Esophagus muscularis mucosa (tissue), 4 donors: Measurements from ENCODE around the gene SMIM43. TPM values are rescaled to one million over a fixed set of nuclear protein-coding genes. Genes with fewer than 3 reads are reported as not detected.
A peak's percentile ranks its signal among the peaks of the same experiment; 100 is the strongest.

Source experiments
- DNase-seq: peaks from one replicate; pipeline ENCODE4 v3.0.0-alpha.2; 2017; ENCODE audit errors: extremely low spot score
- H3K27ac ChIP-seq, 4 donors: fragments of 200-600 bp; sonication (generic); replicated peaks in 1 of 4; 1 replicate in 3 of 4; 2 replicates in 1 of 4; pipeline ENCODE4 v1.5.1; 2016 to 2019; ENCODE audit warnings: mild to moderate bottlenecking in 1 of 4
- H3K27me3 ChIP-seq, 4 donors: fragments of 200-600 bp; sonication (generic); one replicate each; pipeline versions ENCODE4 v1.5.1 to v1.6.0; 2016 to 2019
- H3K36me3 ChIP-seq, 4 donors: fragments of 200-600 bp; sonication (generic); one replicate each; pipeline ENCODE4 v1.5.1; 2016 to 2019
- H3K4me1 ChIP-seq, 4 donors: fragments of 200-600 bp; sonication (generic); one replicate each; pipeline ENCODE4 v1.5.1; 2016 to 2019
- H3K4me3 ChIP-seq, 4 donors: fragments of 200-600 bp; sonication (generic); 1 replicate in 2 of 4; 2 replicates in 2 of 4; pipeline ENCODE4 v1.5.1; 2016 to 2019; ENCODE audit warnings: mild to moderate bottlenecking in 4 of 4, moderate library complexity in 1 of 4
- H3K9me3 ChIP-seq, 4 donors: fragments of 200-600 bp; sonication (generic); 1 replicate in 3 of 4; 2 replicates in 1 of 4; pipeline ENCODE4 v1.5.1; 2016 to 2019
- CTCF ChIP-seq, 3 experiments: fragments of 200-600 bp in 2 of 3; fragments of 450-650 bp in 1 of 3; sonication (generic) in 2 of 3; IDR thresholded peaks; one replicate each; pipeline ENCODE4 v1.5.1; 2017 to 2019; ENCODE audit warnings: antibody characterized with exemption in 3 of 3, mild to moderate bottlenecking in 2 of 3, moderate library complexity in 1 of 3
- EP300 ChIP-seq: sonication (generic); formaldehyde crosslinking; IDR thresholded peaks from one replicate; pipeline ENCODE4 v1.6.1; 2017; ENCODE audit warnings: antibody characterized with exemption
- POLR2A ChIP-seq: fragments of 450-650 bp; IDR thresholded peaks from one replicate; pipeline ENCODE4 v1.6.1; 2017; ENCODE audit warnings: antibody characterized with exemption, moderate library complexity, mild to moderate bottlenecking, low read depth
- POLR2AphosphoS5 ChIP-seq, 2 donors: sonication (generic); formaldehyde crosslinking; IDR thresholded peaks; one replicate each; pipeline ENCODE4 v1.6.1; 2017; ENCODE audit warnings: antibody characterized with exemption in 2 of 2
- WGBS: methylation state at CpG from one replicate; pipeline ENCODE4 v1.1.5; 2018; 5-methylcytosine and 5-hydroxymethylcytosine counted together
- intact Hi-C: fragments of 100-400 bp; cut with DNase I; formaldehyde crosslinking; loops from one replicate; pipeline ENCODE4 v1.15.1; 2023
- total RNA-seq, 4 donors: library from RNA; depleted of rRNA; stranded (reverse); fragments of >200 nt; gene quantifications; one replicate each; pipeline versions ENCODE4 v1.1.0 to v1.2.1, GENCODE V29; 2016

The SMIM43 gene
- total RNA-seq, 4 donors from 2014 or later: 0.46 to 1.2 (median 0.66) TPM

- H3K27ac ChIP-seq: no peak overlapping the region
- peaks cover 0 to 21% (median 0%) of the 10 kb centered on the region in 4 donors for H3K27me3 ChIP-seq
- TF ChIP-seq POLR2AphosphoS5 (IDR thresholded peaks at IDR 0.05) (no peak), CTCF (IDR thresholded peaks at IDR 0.05) (no peak), EP300 (no peak), POLR2A (no peak)
- H3K36me3 ChIP-seq: no peaks in the 10 kb centered on the region
- H3K4me1 ChIP-seq: no peaks in the 10 kb centered on the region
- peaks cover 0 to 6% (median 0%) of the 10 kb centered on the region in 4 donors for H3K9me3 ChIP-seq
- 88% methylated on average over 2 of the region's 2 CpGs for whole genome bisulfite sequencing
- intact Hi-C loops: no loop called here
- DNase-seq: no peak
- H3K4me3 ChIP-seq: no peak overlapping the region
Observed at GRCh38 chr4:121788896-121789295, 23.9 kb upstream of the SMIM43 start.

- DNase-seq: no peak
- intact Hi-C loops: no loop called here
- no peaks in the 10 kb centered on the region for H3K4me1 ChIP-seq
- H3K9me3 ChIP-seq: peaks cover 0 to 6% (median 0%) of the 10 kb centered on the region in 4 donors
- peak overlapping the region in 1 of 4 donors; percentile 62 for H3K27ac ChIP-seq
- H3K36me3 ChIP-seq: no peaks in the 10 kb centered on the region
- no peak overlapping the region for H3K4me3 ChIP-seq
- TF ChIP-seq POLR2A (no peak), POLR2AphosphoS5 (IDR thresholded peaks at IDR 0.05) (no peak), EP300 (no peak), CTCF (IDR thresholded peaks at IDR 0.05) (no peak)
- peaks cover 0 to 16% (median 0%) of the 10 kb centered on the region in 4 donors for H3K27me3 ChIP-seq
- 47% methylated on average over 2 of the region's 2 CpGs for WGBS
Observed at GRCh38 chr4:121786221-121786620, 21.3 kb upstream of the SMIM43 start.

- H3K27ac ChIP-seq: peak overlapping the region in 1 of 4 donors; percentile 62
- no peak for DNase-seq
- WGBS: 71% methylated on average over 4 of the region's 4 CpGs
- H3K4me3 ChIP-seq: no peak overlapping the region
- H3K4me1 ChIP-seq: no peaks in the 10 kb centered on the region
- no peaks in the 10 kb centered on the region for H3K36me3 ChIP-seq
- TF ChIP-seq POLR2A: no peak
- intact Hi-C loops: no loop called here
- peaks cover 0 to 6% (median 0%) of the 10 kb centered on the region in 4 donors for H3K9me3 ChIP-seq
- H3K27me3 ChIP-seq: peaks cover 0 to 23% (median 0%) of the 10 kb centered on the region in 4 donors
Observed at GRCh38 chr4:121785479-121785878, 20.5 kb upstream of the SMIM43 start.

- Histone ChIP-seq H3K36me3 (no peaks in the 10 kb centered on the region), H3K4me1 (no peaks in the 10 kb centered on the region), H3K27me3 (peaks cover 0 to 28% (median 0%) of the 10 kb centered on the region in 4 donors), H3K9me3 (peaks cover 0 to 6% (median 0%) of the 10 kb centered on the region in 4 donors), H3K27ac (peak overlapping the region in 1 of 4 donors; percentile 62), H3K4me3 (no peak overlapping the region)
- TF ChIP-seq POLR2AphosphoS5 (IDR thresholded peaks at IDR 0.05) (no peak), POLR2A (no peak), EP300 (no peak)
- intact Hi-C loops: no loop called here
- no peak for DNase-seq
- WGBS: 53% methylated on average over 2 of the region's 2 CpGs
Observed at GRCh38 chr4:121784975-121785374, 20.0 kb upstream of the SMIM43 start.

- Histone ChIP-seq H3K27me3 (peaks cover 0 to 26% (median 0%) of the 10 kb centered on the region in 4 donors), H3K4me3 (no peak overlapping the region), H3K4me1 (no peaks in the 10 kb centered on the region), H3K36me3 (no peaks in the 10 kb centered on the region), H3K9me3 (peaks cover 0 to 6% (median 0%) of the 10 kb centered on the region in 4 donors), H3K27ac (peak overlapping the region in 1 of 4 donors; percentile 32)
- intact Hi-C loops: no loop called here
- DNase-seq: no peak
- 100% methylated on average over 1 of the region's 1 CpG for WGBS
- TF ChIP-seq POLR2AphosphoS5 (IDR thresholded peaks at IDR 0.05): no peak
- no peak for TF ChIP-seq POLR2A
- no peak for TF ChIP-seq EP300
- no peak for TF ChIP-seq CTCF (IDR thresholded peaks at IDR 0.05)
Observed at GRCh38 chr4:121784401-121784800, 19.4 kb upstream of the SMIM43 start.

GRCh38 chr4:121783210-121783609 is 18.2 kb upstream of the SMIM43 start:
- Histone ChIP-seq H3K4me3 (no peak overlapping the region), H3K27ac (no peak overlapping the region), H3K27me3 (peaks cover 0 to 16% (median 0%) of the 10 kb centered on the region in 4 donors), H3K36me3 (no peaks in the 10 kb centered on the region), H3K4me1 (no peaks in the 10 kb centered on the region), H3K9me3 (peaks cover 0 to 6% (median 0%) of the 10 kb centered on the region in 4 donors)
- WGBS: 77% methylated on average over 1 of the region's 1 CpG
- intact Hi-C loops: no loop called here
- DNase-seq: no peak
- TF ChIP-seq POLR2A: no peak
